ENCODE measurements around the gene CTNNBL1. TPM values are rescaled to one million over a fixed set of nuclear protein-coding genes. Genes with fewer than 3 reads are reported as not detected.

Gene CTNNBL1
- total RNA-seq, 2 experiments from 2014 or later: 66.4 to 75.4 TPM

DNA sequence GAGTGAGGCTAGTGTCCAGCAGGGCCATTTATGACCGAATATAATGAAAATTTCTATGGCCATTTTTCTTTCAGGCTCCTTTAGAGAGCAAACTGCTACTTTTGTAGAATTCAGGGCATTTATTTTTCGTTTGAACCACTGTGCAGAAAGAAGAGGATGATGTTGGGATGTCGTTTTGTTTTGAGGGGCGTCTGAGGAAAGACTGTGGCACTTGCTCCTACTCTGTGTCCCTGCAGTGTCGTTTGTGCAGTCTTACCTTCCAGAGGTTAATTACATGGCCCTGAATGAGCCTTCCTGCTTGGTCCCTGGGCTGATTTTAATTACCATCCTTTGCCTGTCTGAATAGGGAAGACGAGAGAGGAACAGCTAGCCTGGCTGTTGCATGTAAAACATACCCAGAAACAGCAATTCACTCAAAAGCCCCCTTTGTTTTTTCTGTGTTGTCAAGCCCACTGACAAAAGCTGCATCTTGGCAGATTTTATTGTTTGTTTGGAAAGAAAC lies 65.3 kb downstream of the CTNNBL1 start:
- H3K4me3 Mint-ChIP-seq: no peak overlapping the region
- intact Hi-C loops (cut with micrococcal nuclease): no loop called here
- H3K4me1 Mint-ChIP-seq (ENCODE audit: low read depth): no peaks in the 10 kb centered on the region
- DNase-seq: no peak
- no peak overlapping the region for H3K27ac Mint-ChIP-seq
- CTCF ChIA-PET: no interaction called here
- H3K9me3 Mint-ChIP-seq: no peaks in the 10 kb centered on the region
- H3K27me3 Mint-ChIP-seq (ENCODE audit: low read depth): no peaks in the 10 kb centered on the region
- peaks cover 27% of the 10 kb centered on the region for H3K36me3 Mint-ChIP-seq (ENCODE audit: low read depth)

DNA sequence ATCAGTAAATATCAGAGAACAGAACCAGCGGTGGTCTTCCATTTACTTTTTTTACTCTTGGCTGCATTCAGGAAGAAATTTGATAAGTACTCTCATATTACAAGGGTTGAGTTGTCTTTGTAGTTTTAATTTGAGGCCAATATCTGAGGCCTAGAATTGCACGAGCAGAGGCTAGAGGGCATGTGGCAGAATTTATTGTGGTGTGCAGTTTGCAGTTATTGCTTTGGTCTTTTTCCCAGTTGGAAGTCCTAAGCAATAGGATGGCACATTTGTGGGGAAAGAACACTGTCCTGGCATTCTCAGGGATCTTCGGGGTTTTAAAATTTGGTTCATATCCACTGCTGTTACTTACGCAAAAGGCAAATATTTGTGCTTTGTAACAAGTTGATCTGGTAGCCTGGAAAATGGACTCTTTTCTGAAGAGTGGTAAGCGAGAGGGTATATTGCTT lies 66.0 kb downstream of the CTNNBL1 start:
- no peak for DNase-seq

DNA sequence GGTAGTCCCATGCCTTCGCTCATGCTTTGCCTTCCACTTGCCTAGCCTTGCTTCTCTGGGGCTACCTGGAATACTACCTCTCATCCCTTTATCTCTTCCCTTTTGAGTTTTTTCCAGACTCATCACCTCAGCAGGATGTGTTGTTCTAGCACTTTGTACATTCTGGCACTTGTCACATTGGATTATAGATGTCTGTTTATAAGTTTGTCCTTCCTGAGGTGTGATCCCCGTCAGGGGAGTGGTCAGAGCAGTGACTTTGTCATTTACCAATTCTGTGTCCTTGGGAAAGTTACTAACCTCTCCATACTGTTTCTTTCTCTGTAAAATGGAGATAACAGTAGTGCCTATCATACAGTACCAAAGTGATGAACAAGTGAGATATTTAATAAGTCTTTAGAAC lies 66.5 kb downstream of the CTNNBL1 start:
- Mint-ChIP-seq H3K9me3 (no peaks in the 10 kb centered on the region), H3K36me3 (ENCODE audit: low read depth) (peaks cover 32% of the 10 kb centered on the region), H3K4me3 (no peak overlapping the region), H3K27me3 (ENCODE audit: low read depth) (no peaks in the 10 kb centered on the region), H3K4me1 (ENCODE audit: low read depth) (no peaks in the 10 kb centered on the region), H3K27ac (no peak overlapping the region)
- no peak for DNase-seq
- intact Hi-C loops (cut with micrococcal nuclease): no loop called here
- CTCF ChIA-PET: no interaction called here

More for the DNA sequence above, 66.0 kb downstream of the CTNNBL1 start:
- CTCF ChIA-PET: no interaction called here
- no peaks in the 10 kb centered on the region for H3K4me1 Mint-ChIP-seq (ENCODE audit: low read depth)
- H3K27ac Mint-ChIP-seq: no peak overlapping the region
- H3K4me3 Mint-ChIP-seq: no peak overlapping the region
- no peaks in the 10 kb centered on the region for H3K9me3 Mint-ChIP-seq
- intact Hi-C loops (cut with micrococcal nuclease): no loop called here
- H3K27me3 Mint-ChIP-seq (ENCODE audit: low read depth): no peaks in the 10 kb centered on the region
- peaks cover 27% of the 10 kb centered on the region for H3K36me3 Mint-ChIP-seq (ENCODE audit: low read depth)

DNA sequence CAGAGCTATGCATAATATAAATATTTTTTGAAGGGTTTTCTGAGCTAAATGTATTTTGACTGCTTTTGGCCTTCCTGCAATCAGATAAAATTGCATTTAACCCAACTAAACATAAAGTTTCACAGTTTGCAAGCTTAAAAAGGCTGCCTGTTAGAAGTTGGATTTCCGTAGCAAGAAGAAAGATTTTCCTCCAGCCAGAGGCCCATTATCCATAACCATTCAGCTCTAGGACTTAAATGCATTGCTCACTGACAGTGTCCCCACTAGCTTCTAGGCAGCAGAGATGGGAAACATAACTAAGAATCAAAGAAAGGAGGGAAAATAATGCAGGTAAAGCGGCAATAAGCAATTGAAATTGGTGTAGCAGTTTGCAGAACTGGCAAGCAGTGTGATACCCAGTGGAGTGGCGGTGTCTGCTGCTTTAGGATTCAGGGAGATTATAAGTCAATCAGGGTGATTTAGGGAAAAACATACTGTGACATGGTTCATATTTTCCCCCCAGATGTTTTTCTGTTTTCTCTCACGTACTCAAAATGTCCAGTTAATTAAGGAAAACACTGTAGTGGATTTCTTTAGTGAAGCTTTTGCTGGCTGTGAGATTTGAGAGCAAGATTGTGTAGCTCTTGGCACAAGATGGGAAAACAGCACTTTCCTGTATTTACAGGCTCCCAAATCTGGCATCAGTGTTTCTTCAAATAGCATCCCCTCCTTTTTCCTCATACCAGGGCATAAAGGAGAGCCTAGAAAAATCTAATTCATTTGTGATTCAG lies 69.1 kb downstream of the CTNNBL1 start:
- H3K27me3 Mint-ChIP-seq (ENCODE audit: low read depth): no peaks in the 10 kb centered on the region
- peaks cover 24% of the 10 kb centered on the region for H3K36me3 Mint-ChIP-seq (ENCODE audit: low read depth)
- H3K9me3 Mint-ChIP-seq: no peaks in the 10 kb centered on the region
- H3K27ac Mint-ChIP-seq: no peak overlapping the region
- DNase-seq: no peak
- intact Hi-C loops (cut with micrococcal nuclease): no loop called here
- no peaks in the 10 kb centered on the region for H3K4me1 Mint-ChIP-seq (ENCODE audit: low read depth)
- H3K4me3 Mint-ChIP-seq: no peak overlapping the region
- CTCF ChIA-PET: interaction anchor here (0.7 kb wide), 1 partner anchor 82 kb away, joined by 3 read pairs; no protein-coding TSS in a partner anchor

DNA sequence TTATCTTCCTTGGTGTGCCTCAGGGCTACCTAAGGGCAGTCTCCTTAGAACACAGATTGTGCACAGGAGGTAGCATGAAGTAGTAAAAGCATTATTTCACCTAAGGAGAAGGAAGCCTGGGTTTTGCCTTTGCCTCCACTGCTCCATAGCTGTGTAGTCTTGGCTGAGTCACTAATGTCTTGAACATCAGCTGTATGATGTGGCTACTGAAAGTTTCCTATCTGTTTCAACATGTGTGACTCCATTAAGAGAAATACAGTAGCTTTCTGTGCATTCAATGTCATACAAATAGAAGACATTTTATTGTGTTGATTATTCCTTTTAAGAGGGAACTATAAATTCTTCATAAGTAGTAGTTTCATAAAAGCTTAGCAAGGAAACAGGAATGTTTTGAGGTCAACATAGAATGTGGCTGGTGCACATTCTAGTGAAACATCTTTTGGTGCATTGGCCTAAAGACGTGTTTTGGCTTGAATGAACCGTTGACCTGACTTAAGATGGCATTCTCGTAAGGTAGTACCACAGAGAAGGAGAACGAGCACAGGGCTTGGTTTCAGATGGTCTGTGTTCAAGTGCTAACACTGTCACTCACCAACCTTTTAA lies 70.6 kb downstream of the CTNNBL1 start:
- no peaks in the 10 kb centered on the region for H3K27me3 Mint-ChIP-seq (ENCODE audit: low read depth)
- CTCF ChIA-PET: no interaction called here
- no peaks in the 10 kb centered on the region for H3K4me1 Mint-ChIP-seq (ENCODE audit: low read depth)
- peaks cover 19% of the 10 kb centered on the region for H3K36me3 Mint-ChIP-seq (ENCODE audit: low read depth)
- H3K4me3 Mint-ChIP-seq: no peak overlapping the region
- intact Hi-C loops (cut with micrococcal nuclease): no loop called here
- no peak overlapping the region for H3K27ac Mint-ChIP-seq
- no peaks in the 10 kb centered on the region for H3K9me3 Mint-ChIP-seq
- no peak for DNase-seq

DNA sequence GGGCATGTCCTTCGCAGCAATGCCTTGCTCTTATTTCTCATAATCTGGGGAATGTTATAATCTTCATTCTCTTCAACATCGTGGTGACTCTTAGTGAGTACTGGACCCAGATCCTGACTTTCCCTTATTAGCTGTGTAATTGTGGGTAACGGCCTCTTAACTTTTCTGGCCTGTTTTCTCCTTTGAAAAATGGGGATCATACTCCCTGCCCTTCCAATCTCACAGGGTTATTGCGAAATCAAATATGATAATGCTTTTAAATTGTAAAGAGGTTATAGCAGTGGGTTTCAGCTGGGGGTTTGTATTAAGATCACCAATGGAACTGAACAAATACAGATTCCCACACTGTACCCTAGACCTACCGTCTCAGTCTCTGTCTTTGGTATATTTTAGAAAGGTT lies 77.1 kb downstream of the CTNNBL1 start:
- Mint-ChIP-seq H3K27me3 (ENCODE audit: low read depth) (no peaks in the 10 kb centered on the region), H3K4me1 (ENCODE audit: low read depth) (peaks cover 2% of the 10 kb centered on the region), H3K4me3 (no peak overlapping the region), H3K9me3 (no peaks in the 10 kb centered on the region), H3K27ac (no peak overlapping the region), H3K36me3 (ENCODE audit: low read depth) (peaks cover 18% of the 10 kb centered on the region)
- intact Hi-C loops (cut with micrococcal nuclease): no loop called here
- DNase-seq: no peak
- CTCF ChIA-PET: interaction anchor here (1.4 kb wide), 1 partner anchor 21 kb away, joined by 3 read pairs; no protein-coding TSS in a partner anchor

DNA sequence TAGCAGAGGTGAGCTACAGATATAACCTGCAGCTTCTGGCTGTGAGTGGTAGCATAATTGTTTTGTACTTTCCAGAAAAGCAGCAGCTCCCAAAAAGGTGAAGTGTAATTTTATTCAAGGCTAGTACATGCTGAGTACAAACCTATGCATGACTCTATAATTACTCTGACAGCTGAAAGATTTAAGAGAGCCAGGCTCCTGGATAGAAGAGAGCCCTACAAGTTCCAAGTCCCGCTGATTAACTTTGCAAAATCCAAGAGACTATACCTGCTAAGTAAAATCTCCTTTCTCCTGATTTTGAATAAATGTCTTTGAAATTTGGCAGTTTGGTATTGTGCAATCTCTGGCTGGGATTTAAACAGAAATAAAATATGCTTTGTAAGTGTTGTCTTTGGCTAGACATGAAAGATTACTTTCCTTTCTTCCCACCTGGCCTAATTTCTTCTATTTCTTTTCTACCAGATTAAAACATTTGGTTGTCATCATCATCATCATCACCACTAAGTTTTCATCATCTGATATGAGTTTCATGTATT lies 79.5 kb downstream of the CTNNBL1 start:
- CTCF ChIA-PET: no interaction called here
- H3K27ac Mint-ChIP-seq: no peak overlapping the region
- H3K9me3 Mint-ChIP-seq: no peaks in the 10 kb centered on the region
- H3K27me3 Mint-ChIP-seq (ENCODE audit: low read depth): no peaks in the 10 kb centered on the region
- intact Hi-C loops (cut with micrococcal nuclease): no loop called here
- DNase-seq: no peak
- H3K36me3 Mint-ChIP-seq (ENCODE audit: low read depth): peaks cover 24% of the 10 kb centered on the region
- H3K4me1 Mint-ChIP-seq (ENCODE audit: low read depth): peaks cover 2% of the 10 kb centered on the region
- no peak overlapping the region for H3K4me3 Mint-ChIP-seq

DNA sequence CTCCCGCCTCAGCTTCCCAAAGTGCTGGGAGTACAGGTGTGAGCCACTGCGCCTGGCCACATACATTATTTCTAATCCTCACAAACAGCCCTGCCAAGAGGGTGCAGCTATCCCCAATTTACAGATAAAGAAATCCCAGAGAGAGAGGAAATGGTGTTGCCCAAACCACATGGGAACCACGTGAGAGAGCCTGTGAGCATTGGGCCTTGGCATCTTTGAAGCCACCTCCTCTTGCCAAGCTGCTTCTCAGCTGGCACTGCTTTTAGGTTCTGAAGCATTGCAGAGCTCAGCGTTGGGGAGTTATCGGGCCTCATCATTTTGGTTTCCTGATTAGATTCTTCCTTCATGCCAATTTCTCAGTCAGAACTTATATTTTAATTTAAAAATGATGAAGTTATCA lies 80.3 kb downstream of the CTNNBL1 start:
- CTCF ChIA-PET: interaction anchor here (0.7 kb wide), 1 partner anchor 18 kb away, joined by 3 read pairs; no protein-coding TSS in a partner anchor
- Mint-ChIP-seq H3K27ac (no peak overlapping the region), H3K36me3 (ENCODE audit: low read depth) (peaks cover 28% of the 10 kb centered on the region), H3K4me3 (no peak overlapping the region), H3K27me3 (ENCODE audit: low read depth) (no peaks in the 10 kb centered on the region), H3K4me1 (ENCODE audit: low read depth) (peaks cover 2% of the 10 kb centered on the region), H3K9me3 (no peaks in the 10 kb centered on the region)
- DNase-seq: no peak
- intact Hi-C loops (cut with micrococcal nuclease): no loop called here

DNA sequence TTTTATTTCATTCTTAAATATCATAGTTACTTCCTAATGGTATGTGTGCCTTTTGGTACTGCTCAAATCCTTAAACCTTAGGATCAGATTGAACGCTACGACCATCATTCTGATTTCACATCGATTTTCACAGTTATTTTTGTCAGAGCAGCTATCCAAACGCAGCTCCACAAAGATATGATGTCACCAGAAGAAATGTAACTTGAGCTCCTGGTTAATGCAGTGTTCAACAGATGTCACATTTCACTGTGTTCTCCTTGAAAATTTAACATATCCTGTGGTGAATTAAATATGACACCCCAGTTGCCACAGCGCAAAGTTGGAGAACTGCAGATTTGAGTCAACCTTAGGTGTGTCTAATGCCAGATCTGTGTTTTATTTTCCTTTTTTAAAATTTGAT lies 81.4 kb downstream of the CTNNBL1 start:
- intact Hi-C loops (cut with micrococcal nuclease): no loop called here
- H3K4me3 Mint-ChIP-seq: no peak overlapping the region
- H3K9me3 Mint-ChIP-seq: no peaks in the 10 kb centered on the region
- H3K27me3 Mint-ChIP-seq (ENCODE audit: low read depth): no peaks in the 10 kb centered on the region
- no peak overlapping the region for H3K27ac Mint-ChIP-seq
- peaks cover 32% of the 10 kb centered on the region for H3K36me3 Mint-ChIP-seq (ENCODE audit: low read depth)
- no peak for DNase-seq
- peaks cover 2% of the 10 kb centered on the region for H3K4me1 Mint-ChIP-seq (ENCODE audit: low read depth)
- CTCF ChIA-PET: interaction anchor here (0.6 kb wide), 1 partner anchor 584 kb away, joined by 3 read pairs; no protein-coding TSS in a partner anchor

DNA sequence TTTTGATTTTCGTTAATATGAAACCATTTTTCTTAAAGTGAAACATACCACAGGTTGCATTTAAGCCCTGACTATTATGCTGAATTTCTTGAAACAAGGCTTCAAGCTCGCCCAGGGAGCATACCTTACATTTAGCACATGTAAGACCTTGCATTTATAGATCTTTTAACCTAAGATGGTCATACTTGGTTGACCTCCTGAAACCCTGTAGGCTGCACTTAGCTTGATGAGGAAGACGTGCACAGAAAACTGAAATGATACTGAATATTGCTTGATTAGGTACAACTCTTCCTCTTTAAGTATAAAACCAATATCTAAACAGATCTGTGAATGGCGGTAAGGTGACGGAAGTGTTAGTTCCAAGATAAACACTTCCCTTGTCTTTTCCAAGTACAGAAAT lies 82.2 kb downstream of the CTNNBL1 start:
- Mint-ChIP-seq H3K36me3 (ENCODE audit: low read depth) (peaks cover 31% of the 10 kb centered on the region), H3K27ac (no peak overlapping the region), H3K4me1 (ENCODE audit: low read depth) (peaks cover 2% of the 10 kb centered on the region), H3K4me3 (no peak overlapping the region), H3K9me3 (no peaks in the 10 kb centered on the region), H3K27me3 (ENCODE audit: low read depth) (no peaks in the 10 kb centered on the region)
- intact Hi-C loops (cut with micrococcal nuclease): no loop called here
- DNase-seq: no peak
- CTCF ChIA-PET: no interaction called here

DNA sequence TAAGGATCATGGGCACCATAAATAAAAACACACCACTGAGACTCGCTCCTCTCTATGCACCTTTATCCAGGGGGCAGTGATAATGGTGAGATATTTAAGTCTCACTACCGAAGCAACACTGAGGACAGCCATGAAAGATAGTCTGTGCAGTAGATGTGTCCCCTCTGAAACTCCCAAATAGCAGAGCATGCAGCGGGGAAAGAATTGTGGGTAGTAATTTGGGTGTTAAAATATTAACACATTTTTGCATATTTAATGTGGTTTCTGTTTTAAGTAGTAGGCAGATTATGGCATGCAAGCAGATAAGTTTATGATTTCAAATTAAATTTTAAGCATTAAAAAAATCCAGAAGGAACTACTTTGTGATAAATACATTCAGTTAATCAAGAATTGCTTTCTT lies 82.7 kb downstream of the CTNNBL1 start:
- H3K36me3 Mint-ChIP-seq (ENCODE audit: low read depth): peaks cover 28% of the 10 kb centered on the region
- H3K4me1 Mint-ChIP-seq (ENCODE audit: low read depth): peaks cover 2% of the 10 kb centered on the region
- intact Hi-C loops (cut with micrococcal nuclease): no loop called here
- no peak overlapping the region for H3K27ac Mint-ChIP-seq
- no peaks in the 10 kb centered on the region for H3K27me3 Mint-ChIP-seq (ENCODE audit: low read depth)
- no peak overlapping the region for H3K4me3 Mint-ChIP-seq
- DNase-seq: no peak
- no peaks in the 10 kb centered on the region for H3K9me3 Mint-ChIP-seq
- CTCF ChIA-PET: no interaction called here

DNA sequence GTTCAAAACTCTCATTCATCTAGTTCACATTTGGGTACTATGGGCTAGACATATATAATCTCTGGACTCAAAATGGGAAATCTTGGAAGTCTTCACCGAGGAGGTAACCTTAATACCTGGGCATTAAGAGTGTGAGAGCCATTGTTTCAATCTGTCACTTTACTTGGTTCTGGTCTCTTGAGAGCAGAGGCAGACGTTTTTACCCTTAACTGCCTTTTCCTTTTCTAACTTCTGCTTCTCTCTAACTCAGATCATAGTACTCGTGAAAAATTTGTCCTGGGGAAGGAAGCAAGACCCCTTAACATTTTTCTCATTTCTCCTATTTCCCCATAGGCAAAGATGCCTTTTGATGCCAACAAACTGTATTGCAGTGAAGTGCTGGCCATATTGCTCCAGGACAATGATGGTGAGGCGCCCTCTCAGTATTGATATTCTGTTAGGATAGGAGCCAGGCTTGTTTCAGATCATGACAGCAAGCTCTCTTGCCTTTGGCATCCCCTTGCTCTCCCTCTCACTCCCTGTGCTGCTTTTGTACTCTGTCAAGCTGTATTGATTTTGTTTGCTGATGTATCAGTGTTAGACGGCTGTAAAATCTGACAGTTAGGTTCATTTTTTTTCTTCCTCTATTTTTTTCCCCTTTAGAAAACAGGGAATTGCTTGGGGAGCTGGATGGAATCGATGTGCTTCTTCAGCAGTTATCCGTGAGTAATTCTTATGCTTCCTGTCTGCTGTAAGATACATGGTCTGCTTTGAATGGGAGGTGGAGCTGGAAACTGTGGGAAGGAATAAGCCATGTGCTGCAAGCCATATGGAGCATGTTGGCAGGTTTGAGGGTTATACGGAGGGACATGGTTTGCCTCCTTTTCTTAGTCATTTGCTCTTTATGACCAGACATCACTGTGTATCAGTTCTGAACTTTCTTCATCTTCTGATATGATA lies 83.5 kb downstream of the CTNNBL1 start:
- no peak for DNase-seq
- intact Hi-C loops (cut with micrococcal nuclease): no loop called here
- H3K27ac Mint-ChIP-seq: no peak overlapping the region
- H3K9me3 Mint-ChIP-seq: no peaks in the 10 kb centered on the region
- no peaks in the 10 kb centered on the region for H3K27me3 Mint-ChIP-seq (ENCODE audit: low read depth)
- CTCF ChIA-PET: no interaction called here
- H3K4me1 Mint-ChIP-seq (ENCODE audit: low read depth): peaks cover 2% of the 10 kb centered on the region
- peaks cover 33% of the 10 kb centered on the region for H3K36me3 Mint-ChIP-seq (ENCODE audit: low read depth)
- no peak overlapping the region for H3K4me3 Mint-ChIP-seq

Measured in activated naive CD4-positive, alpha-beta T cell treated with anti-CD3 and anti-CD28 coated beads for 36 hours (primary cell).